ENCODE data around the gene MAN1B1.
A peak's percentile ranks its signal among the peaks of the same experiment; 100 is the strongest.

The MAN1B1 gene

GRCh38 chr9:137069508-137070091 lies 17.2 kb upstream of the MAN1B1 start:
- no peak for DNase-seq

GRCh38 chr9:137070201-137070905 lies 16.4 kb upstream of the MAN1B1 start, which contains the start of gene SAPCD2:
SAPCD2 (minus strand) TSS chr9:137070557; CDS start chr9:137070460, 97 bp downstream.
- DNase-seq: peak; percentile 86 to 89

GRCh38 chr9:137070906-137071275 lies 15.9 kb upstream of the MAN1B1 start:
- DNase-seq: peak; percentile 64 to 67

GRCh38 chr9:137071282-137071681 lies 15.5 kb upstream of the MAN1B1 start:
- DNase-seq: no peak

- no peak for DNase-seq
Measured at GRCh38 chr9:137073992-137074399, 12.8 kb upstream of the MAN1B1 start.

- DNase-seq: no peak
Measured at GRCh38 chr9:137074657-137075274, 12.0 kb upstream of the MAN1B1 start.

GRCh38 chr9:137075275-137075775 lies 11.5 kb upstream of the MAN1B1 start:
- no peak for DNase-seq

- no peak for DNase-seq
Measured at GRCh38 chr9:137076636-137077009, 10.2 kb upstream of the MAN1B1 start.

GRCh38 chr9:137077010-137077747 lies 9.6 kb upstream of the MAN1B1 start, which contains the start of gene UAP1L1:
UAP1L1 (plus strand) TSS chr9:137077517; CDS start chr9:137077533, 16 bp downstream.
- DNase-seq: no peak

GRCh38 chr9:137077758-137078693 lies 8.8 kb upstream of the MAN1B1 start:
- DNase-seq: no peak

GRCh38 chr9:137078701-137079400 lies 7.9 kb upstream of the MAN1B1 start:
- peak; percentile 11 to 33 for DNase-seq

GRCh38 chr9:137079401-137079787 lies 7.4 kb upstream of the MAN1B1 start:
- DNase-seq: no peak

GRCh38 chr9:137080260-137081122 lies 6.3 kb upstream of the MAN1B1 start:
- no peak for DNase-seq

GRCh38 chr9:137082222-137082924 lies 4.4 kb upstream of the MAN1B1 start:
- DNase-seq: no peak

- no peak for DNase-seq
Measured at GRCh38 chr9:137082925-137083290, 3.9 kb upstream of the MAN1B1 start.

- DNase-seq: no peak
Measured at GRCh38 chr9:137083394-137084004, 3.3 kb upstream of the MAN1B1 start.

- DNase-seq: peak in 1 of 2 experiments; percentile 27
Measured at GRCh38 chr9:137084526-137084925, 2.3 kb upstream of the MAN1B1 start.

- no peak for DNase-seq
Measured at GRCh38 chr9:137085920-137086530, 760 bp upstream of the MAN1B1 start.

GRCh38 chr9:137087409-137087925 lies 682 bp downstream of the MAN1B1 start:
- no peak for DNase-seq

Measured in NCI-H187 (cell line).